Epithelial cell of proximal tubule (primary cell): Measurements from ENCODE around the gene LEO1. TPM values are rescaled to one million over a fixed set of nuclear protein-coding genes. Genes with fewer than 3 reads are reported as not detected.
"Not testable (repeated sequence)": the region's sequence is repeated elsewhere in the genome, so short reads cannot be mapped to it uniquely, and the experiment has no call there.

Source experiments
- DNase-seq: peaks from one replicate; pipeline ENCODE4 v3.0.0-alpha.2; 2011; ENCODE audit warnings: low read depth
- H3K4me3 ChIP-seq: 2 replicates; pipeline ENCODE4 v1.5.1; 2011; ENCODE audit warnings: low read depth, mild to moderate bottlenecking, low read length
- total RNA-seq: library from RNA; depleted of rRNA; stranded (reverse); fragments of >200 nt; gene quantifications from 2 replicates; pipeline ENCODE4 v1.2.3, GENCODE V29; 2015
- TF ChIP-seq, protein P1 (sequence below): conservative IDR thresholded peaks from 2 replicates; pipeline ENCODE4 v1.5.1; 2012; ENCODE audit warnings: low read depth, mild to moderate bottlenecking, low read length

Gene LEO1
- total RNA-seq, 1 donor from 2014 or later, result 31.5 TPM

DNA sequence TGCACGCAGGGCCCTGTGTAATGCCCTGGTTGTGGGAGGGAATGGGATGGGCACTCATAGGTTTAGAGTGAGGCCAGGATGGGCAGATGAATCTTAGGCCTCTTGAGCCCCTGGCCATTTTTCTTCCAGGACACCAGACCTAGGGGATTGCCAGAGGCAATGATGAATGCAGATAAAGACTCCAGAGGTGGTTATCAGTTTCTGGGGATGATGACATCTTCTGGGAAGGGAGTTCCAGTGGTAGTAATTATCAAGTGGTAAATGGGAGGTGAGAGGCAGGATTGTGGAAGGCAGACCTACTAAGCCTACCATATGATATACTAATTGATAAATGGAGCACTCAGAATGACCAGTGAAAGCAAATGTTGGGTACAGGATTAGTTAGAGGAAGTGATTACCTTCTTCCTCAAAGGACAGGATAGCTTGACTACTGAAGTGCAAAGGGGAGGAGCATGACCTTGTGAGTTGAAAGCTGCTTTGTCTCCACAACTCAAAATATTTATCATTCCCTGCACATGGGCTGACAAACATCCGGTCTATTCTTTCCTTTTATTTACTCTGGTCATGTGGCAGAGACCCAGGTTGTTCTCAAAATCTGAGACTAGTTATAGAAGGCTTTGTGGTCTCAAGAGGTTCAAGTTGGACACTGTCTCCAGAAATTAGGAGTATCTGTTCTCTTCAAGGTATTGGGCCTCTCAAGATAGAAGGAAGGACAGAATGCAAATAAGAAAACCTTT is 37.3 kb upstream of the LEO1 start:
- DNase-seq, result no peak
- TF ChIP-seq, protein P1, sequence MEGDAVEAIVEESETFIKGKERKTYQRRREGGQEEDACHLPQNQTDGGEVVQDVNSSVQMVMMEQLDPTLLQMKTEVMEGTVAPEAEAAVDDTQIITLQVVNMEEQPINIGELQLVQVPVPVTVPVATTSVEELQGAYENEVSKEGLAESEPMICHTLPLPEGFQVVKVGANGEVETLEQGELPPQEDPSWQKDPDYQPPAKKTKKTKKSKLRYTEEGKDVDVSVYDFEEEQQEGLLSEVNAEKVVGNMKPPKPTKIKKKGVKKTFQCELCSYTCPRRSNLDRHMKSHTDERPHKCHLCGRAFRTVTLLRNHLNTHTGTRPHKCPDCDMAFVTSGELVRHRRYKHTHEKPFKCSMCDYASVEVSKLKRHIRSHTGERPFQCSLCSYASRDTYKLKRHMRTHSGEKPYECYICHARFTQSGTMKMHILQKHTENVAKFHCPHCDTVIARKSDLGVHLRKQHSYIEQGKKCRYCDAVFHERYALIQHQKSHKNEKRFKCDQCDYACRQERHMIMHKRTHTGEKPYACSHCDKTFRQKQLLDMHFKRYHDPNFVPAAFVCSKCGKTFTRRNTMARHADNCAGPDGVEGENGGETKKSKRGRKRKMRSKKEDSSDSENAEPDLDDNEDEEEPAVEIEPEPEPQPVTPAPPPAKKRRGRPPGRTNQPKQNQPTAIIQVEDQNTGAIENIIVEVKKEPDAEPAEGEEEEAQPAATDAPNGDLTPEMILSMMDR, result no peak

DNA sequence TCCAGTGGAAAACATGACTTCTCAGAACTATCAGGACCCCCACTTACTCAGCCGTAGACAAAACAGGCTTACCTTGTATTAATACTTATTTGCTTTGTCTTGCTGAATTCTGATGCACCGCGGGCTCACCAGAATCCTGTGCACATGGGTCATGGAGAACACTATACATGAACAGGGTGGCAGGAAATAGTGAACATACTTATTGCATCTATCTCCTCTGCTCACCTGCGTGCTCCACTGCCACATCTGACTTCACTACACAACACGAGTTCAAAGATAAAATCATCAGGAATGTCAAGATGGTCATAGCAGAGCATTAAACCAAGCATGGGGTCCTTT is 36.8 kb upstream of the LEO1 start:
- no peak for DNase-seq
- no peak overlapping the region for H3K4me3 ChIP-seq
- TF ChIP-seq, protein P1, result no peak

More for the DNA sequence above, 37.3 kb upstream of the LEO1 start:
- H3K4me3 ChIP-seq, result no peak overlapping the region

DNA sequence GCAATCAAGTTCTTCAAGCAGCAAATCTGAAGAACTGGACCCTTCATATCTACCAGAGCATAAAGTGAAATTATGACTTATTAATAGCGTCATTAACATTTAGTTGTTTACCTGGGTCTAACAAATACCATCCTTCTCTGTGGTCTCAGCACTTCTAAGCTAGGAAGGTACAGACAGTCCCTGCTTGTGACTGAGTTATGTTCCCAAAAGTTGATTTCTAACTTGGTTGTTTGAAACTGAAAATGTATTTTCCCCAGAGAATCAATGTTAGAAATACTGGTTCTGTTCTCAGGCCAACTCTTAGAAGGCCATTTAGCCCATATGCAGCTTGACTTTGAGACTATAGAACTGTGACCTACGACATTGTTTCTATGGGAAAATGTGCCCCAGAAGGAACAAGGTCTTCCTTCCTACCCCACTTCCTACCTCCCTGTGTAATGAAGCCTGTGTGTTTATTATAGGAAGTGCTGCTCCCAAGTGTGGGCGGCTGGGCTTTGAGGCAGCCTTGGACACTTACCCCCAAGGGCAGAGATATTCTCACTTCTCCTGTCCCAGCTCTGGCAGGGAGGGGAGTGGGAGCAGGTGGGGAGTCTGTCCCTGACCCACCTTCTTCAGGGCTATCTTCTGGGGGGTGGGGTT is 35.2 kb upstream of the LEO1 start:
- DNase-seq, result no peak
- H3K4me3 ChIP-seq, result no peak overlapping the region
- TF ChIP-seq, protein P1, result no peak

DNA sequence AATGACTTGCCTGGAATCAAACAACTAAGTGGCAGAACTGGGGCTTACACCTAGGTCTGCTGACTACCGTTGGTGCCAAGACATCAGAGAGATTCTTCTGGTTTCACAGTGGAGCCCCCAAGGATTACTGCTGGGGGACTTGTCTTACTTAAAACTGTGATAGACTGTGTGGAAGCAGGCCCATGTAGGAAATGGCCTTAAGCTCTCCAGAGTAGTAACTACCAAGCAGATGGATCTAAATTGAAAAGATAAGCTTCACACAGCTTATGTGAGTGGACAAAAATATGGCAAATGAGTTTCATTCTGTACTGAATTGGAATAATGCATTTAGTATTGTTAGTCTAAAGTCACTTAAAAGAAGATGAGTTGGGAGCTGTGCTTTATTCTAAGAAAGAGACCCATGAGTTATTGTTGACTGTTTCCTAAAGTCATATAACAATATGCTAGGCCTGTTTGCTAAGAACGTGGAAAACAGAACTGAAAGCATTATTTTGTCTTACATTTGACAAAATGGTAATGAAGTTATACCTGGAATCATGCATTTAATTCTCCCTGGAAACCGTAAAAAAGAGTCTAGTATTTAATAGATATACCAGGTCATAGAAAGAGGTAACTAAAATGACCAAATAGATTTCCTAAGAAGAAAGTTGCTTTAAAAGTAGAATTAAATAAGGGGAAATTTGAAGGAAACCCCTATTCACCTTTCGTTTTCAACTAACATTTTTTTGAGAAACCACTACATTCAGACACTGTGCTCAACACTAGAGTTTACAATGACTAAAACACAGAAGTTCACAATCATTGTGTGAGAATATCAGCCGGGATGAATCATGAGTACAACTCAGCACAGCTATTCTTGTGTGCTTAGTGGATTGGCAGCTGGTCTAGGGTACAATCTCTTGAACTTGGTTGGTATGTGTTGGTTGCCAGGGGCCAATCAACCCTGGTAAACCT is 34.4 kb upstream of the LEO1 start:
- no peak for DNase-seq
- H3K4me3 ChIP-seq, result no peak overlapping the region
- TF ChIP-seq, protein P1, result no peak

DNA sequence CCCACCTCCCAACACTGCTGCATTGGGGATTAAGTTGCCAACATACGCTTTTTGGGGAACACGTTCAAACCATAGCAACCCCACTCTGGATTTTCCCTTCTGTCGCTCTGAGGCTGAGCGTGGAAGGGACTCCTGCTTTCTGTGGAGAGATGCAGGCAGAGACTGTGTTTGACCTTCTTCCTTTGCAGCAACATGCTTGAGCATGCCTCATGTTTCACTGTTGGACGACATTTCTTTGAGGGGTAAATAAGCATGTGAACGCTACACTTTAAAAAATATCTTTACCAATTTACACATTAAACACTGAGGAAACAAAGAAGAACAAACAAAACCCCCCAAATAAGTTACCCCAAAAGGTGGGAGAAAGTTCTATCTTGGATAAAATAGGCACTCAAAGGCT is 33.2 kb upstream of the LEO1 start:
- no peak overlapping the region for H3K4me3 ChIP-seq
- no peak for DNase-seq
- TF ChIP-seq, protein P1, result no peak

DNA sequence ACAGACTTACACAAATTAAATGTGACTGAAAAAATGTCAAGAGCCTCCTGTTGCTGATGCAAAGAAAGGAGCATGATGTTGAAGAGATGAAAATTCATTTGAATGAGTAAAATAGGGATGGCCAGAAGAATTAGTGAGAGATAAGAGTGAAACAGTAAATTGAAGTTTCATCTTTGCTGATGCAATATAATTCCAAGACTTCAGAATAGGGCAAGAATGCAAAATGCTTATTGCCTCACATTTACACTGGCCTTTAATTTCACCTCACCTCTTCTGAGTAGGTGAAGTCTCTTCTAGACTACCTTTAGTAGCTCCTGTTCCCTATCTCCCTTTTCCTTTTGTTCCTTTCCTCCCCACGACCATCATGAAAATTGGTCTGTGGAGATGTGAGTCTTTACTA is 32.1 kb upstream of the LEO1 start:
- TF ChIP-seq, protein P1, result no peak
- no peak overlapping the region for H3K4me3 ChIP-seq
- DNase-seq, result no peak

DNA sequence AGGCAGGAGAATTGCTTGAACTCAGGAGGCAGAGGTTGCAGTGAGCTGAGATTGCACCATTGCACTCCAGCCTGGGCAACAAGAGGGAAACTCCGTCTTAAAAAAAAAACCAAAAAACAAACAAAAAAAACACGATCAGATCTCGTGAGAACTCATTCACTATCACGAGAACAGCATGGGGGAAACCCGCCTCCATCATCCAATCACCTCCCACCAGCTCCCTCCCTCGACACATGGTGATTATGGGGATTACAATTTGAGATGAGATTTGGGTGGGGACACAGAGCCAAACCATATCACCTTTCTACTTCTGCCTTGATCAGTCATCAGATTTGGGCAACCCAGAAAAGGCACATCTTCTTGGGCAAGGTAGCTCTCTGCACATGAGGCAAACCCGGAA is 31.5 kb upstream of the LEO1 start:
- not testable (repeated sequence) for DNase-seq, H3K4me3 ChIP-seq
